Esophagus muscularis mucosa (tissue), 3 donors: ENCODE measurements around the gene FCER2.

Experiments
- CTCF ChIP-seq, 3 experiments: fragments of 200-600 bp in 2 of 3; fragments of 450-650 bp in 1 of 3; sonication (generic) in 2 of 3; IDR thresholded peaks; one replicate each; pipeline ENCODE4 v1.5.1; 2017 to 2019; ENCODE audit warnings: antibody characterized with exemption in 3 of 3, mild to moderate bottlenecking in 2 of 3, moderate library complexity in 1 of 3
- POLR2A ChIP-seq: fragments of 450-650 bp; IDR thresholded peaks from one replicate; pipeline ENCODE4 v1.6.1; 2017; ENCODE audit warnings: antibody characterized with exemption, moderate library complexity, mild to moderate bottlenecking, low read depth
- POLR2AphosphoS5 ChIP-seq, 2 donors: sonication (generic); formaldehyde crosslinking; IDR thresholded peaks; one replicate each; pipeline ENCODE4 v1.6.1; 2017; ENCODE audit warnings: antibody characterized with exemption in 2 of 2

DNA sequence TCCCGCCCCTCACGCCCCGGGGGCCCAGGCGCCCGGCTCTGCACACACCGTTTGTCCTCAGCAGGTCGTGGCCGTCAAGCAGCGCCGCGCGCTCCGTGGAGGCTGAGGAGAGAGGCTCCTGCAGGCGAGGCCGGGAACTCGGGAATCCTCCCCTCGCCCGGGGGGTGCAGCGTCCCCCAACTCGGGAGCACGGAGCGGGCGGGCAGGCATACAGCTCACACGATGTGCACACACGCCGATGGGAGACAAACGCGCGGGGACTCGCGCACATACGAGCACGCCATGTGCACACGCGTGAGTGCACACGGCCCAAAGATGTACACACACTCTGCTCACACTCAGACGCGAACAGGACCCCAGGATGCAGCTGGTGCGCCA lies 29.3 kb upstream of the FCER2 start:
- no peak for TF ChIP-seq CTCF (IDR thresholded peaks at IDR 0.05)
- no peak for TF ChIP-seq POLR2AphosphoS5 (IDR thresholded peaks at IDR 0.05)
- no peak for TF ChIP-seq POLR2A
